ENCODE measurements around the gene CDK11A. TPM values are rescaled to one million over a fixed set of nuclear protein-coding genes. Genes with fewer than 3 reads are reported as not detected.
"Not testable (repeated sequence)": the region's sequence is repeated elsewhere in the genome, so short reads cannot be mapped to it uniquely, and the experiment has no call there.

Gene CDK11A
- total and polyA plus RNA-seq, 2 of the 8 experiments (the other 6 are each of a cell fraction or from before 2014, with no cell fraction given): 15.0 to 45.6 TPM

DNA sequence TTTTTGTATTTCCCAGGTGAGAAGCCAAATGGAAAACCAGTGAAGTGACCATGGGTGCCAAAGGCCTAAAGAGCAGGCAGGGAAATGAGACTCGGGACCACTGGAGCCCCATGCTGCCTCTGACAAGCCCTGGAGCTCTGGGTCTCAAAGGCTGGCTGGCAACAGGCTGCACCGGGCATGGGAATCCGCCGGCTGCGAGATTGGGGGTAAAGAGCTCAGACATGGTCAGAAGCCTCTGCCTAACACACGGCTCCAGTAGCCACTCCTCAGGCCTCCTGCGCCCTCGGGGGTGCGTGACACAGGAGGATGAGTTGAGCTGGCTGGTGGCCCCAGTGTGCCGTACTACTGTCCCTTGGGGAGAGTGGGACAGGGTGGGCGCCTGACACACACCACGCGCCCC lies 6.1 kb upstream of the CDK11A start:
- CTCF ChIA-PET (ENCODE audit: partially characterized antibody); H3K9ac ChIP-seq (replicated peaks in 1 of 4; ENCODE audit: extremely low read depth in 1 of 4, low read depth in 3 of 4, low read length in 3 of 4); H3K27ac ChIP-seq (ENCODE audit: low read depth, low read length); FAIRE-seq; H2AFZ ChIP-seq (ENCODE audit: low read length); H3K56ac ChIP-seq (replicated peaks; ENCODE audit: insufficient read length, low read depth, low read length); H4K8ac ChIP-seq (ENCODE audit: extremely low read depth, insufficient read depth, low read length); H3K27me3 ChIP-seq (replicated peaks in 1 of 4; ENCODE audit: control insufficient read depth in 3 of 4, extremely low read depth in 1 of 4, insufficient read depth in 3 of 4, low read length in 3 of 4); H4K20me1 ChIP-seq (replicated peaks in 1 of 2; ENCODE audit: control insufficient read depth in 1 of 2, insufficient read depth in 2 of 2, low read length in 2 of 2); POLR2A ChIA-PET (ENCODE audit: partially characterized antibody); H3K4ac ChIP-seq (replicated peaks; ENCODE audit: insufficient read length, low read depth, low read length); H3K79me2 ChIP-seq (ENCODE audit: control insufficient read depth in 1 of 2, insufficient read depth in 2 of 2, low read length in 2 of 2); H3K79me1 ChIP-seq (ENCODE audit: low read depth, low read length); H2BK12ac ChIP-seq (ENCODE audit: low read depth, low read length); H4K91ac ChIP-seq (replicated peaks; ENCODE audit: insufficient read length, low read length); H2BK5ac ChIP-seq (ENCODE audit: low read depth, low read length); H4K5ac ChIP-seq (ENCODE audit: insufficient read length, low read depth, low read length); H3K4me2 ChIP-seq (ENCODE audit: insufficient read depth in 1 of 2, low read depth in 2 of 2, low read length in 2 of 2); H2BK120ac ChIP-seq (replicated peaks; ENCODE audit: low read depth, low read length); H3K14ac ChIP-seq (ENCODE audit: insufficient read length); H2AK5ac ChIP-seq (ENCODE audit: low read depth, low read length); H2BK15ac ChIP-seq (ENCODE audit: low read length); DNase-seq (ENCODE audit: low read depth in 1 of 2, low spot score in 2 of 2); H2BK20ac ChIP-seq (ENCODE audit: low read length); H3K23me2 ChIP-seq (ENCODE audit: low read depth, low read length); H3K18ac ChIP-seq (ENCODE audit: extremely low read depth, low read length); H3K23ac ChIP-seq (ENCODE audit: insufficient read length); H3K4me1 ChIP-seq (replicated peaks in 1 of 4; ENCODE audit: control insufficient read depth in 3 of 4, insufficient read depth in 4 of 4, low read length in 3 of 4); H3K9me3 ChIP-seq (ENCODE audit: insufficient read depth in 2 of 2, low read depth in 1 of 2, low read length in 1 of 2); H3K4me3 ChIP-seq (ENCODE audit: extremely low read depth in 1 of 4, insufficient read depth in 2 of 4, low read depth in 3 of 4, low read length in 4 of 4): not testable (repeated sequence)
- WGBS, 2 experiments (ENCODE audit: extremely low coverage in 1 of 2, insufficient coverage in 1 of 2, insufficient read length in 1 of 2, insufficient replicate concordance in 2 of 2, low coverage in 1 of 2, low lambda C conversion rate in 2 of 2, missing lambda C conversion rate in 1 of 2): 90% methylated on average over 6 of the region's 13 CpGs; no CpG with 5 or more reads in 1 of the 2 experiments
- H3K36me3 ChIP-seq (ENCODE audit: control insufficient read depth in 2 of 4, insufficient read depth in 4 of 4, low read length in 3 of 4): peaks cover 0 to 10% (median under 1%) of the 10 kb centered on the region in 4 experiments; a peak in 2 of 8 replicates

DNA sequence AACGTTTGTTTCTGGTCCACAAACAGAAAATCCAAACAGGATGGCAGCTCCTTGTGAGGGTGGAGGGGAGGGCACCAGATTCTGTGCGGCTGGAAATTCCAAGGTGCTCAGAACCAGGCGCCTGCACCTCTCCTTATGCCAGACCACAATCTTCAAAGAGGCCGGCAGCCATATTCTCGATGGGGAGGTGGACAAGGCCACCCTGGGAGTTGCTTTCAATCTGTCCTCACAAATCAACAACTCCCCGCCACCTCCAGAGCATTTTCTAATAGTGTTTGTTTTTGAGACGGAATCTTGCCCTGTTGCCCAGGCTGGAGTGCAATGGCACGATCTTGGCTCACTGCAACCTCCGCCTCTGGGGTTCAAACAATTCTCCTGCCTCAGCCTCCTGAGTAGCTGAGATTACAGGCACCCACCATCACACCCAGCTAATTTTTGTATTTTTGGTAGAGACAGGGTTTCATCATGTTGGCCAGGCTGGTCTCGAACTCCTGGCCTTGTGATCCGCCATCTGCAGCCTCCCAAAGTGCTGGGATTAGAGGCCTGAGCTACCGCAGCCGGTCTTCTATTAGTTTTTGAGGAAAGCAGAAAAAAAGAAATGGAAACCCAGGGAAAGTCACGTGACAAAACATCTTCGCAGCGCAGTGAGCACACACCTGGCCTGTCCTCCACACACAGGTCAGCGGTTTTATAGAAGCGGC lies 5.1 kb upstream of the CDK11A start:
- H3K23ac ChIP-seq (ENCODE audit: insufficient read length); H3K14ac ChIP-seq (ENCODE audit: insufficient read length); POLR2A ChIA-PET (ENCODE audit: partially characterized antibody); CTCF ChIA-PET (ENCODE audit: partially characterized antibody); H4K91ac ChIP-seq (replicated peaks; ENCODE audit: insufficient read length, low read length); H3K9me3 ChIP-seq (ENCODE audit: insufficient read depth in 2 of 2, low read depth in 1 of 2, low read length in 1 of 2); H3K27me3 ChIP-seq (replicated peaks in 1 of 4; ENCODE audit: control insufficient read depth in 3 of 4, extremely low read depth in 1 of 4, insufficient read depth in 3 of 4, low read length in 3 of 4); H3K18ac ChIP-seq (ENCODE audit: extremely low read depth, low read length); H4K5ac ChIP-seq (ENCODE audit: insufficient read length, low read depth, low read length); H4K8ac ChIP-seq (ENCODE audit: extremely low read depth, insufficient read depth, low read length); H3K79me2 ChIP-seq (ENCODE audit: control insufficient read depth in 1 of 2, insufficient read depth in 2 of 2, low read length in 2 of 2); H3K4me2 ChIP-seq (ENCODE audit: insufficient read depth in 1 of 2, low read depth in 2 of 2, low read length in 2 of 2); H3K79me1 ChIP-seq (ENCODE audit: low read depth, low read length); H3K9ac ChIP-seq (replicated peaks in 1 of 4; ENCODE audit: extremely low read depth in 1 of 4, low read depth in 3 of 4, low read length in 3 of 4); H2AK5ac ChIP-seq (ENCODE audit: low read depth, low read length); H4K20me1 ChIP-seq (replicated peaks in 1 of 2; ENCODE audit: control insufficient read depth in 1 of 2, insufficient read depth in 2 of 2, low read length in 2 of 2); H2BK15ac ChIP-seq (ENCODE audit: low read length); H2BK120ac ChIP-seq (replicated peaks; ENCODE audit: low read depth, low read length); H2BK12ac ChIP-seq (ENCODE audit: low read depth, low read length); H3K4me3 ChIP-seq (ENCODE audit: extremely low read depth in 1 of 4, insufficient read depth in 2 of 4, low read depth in 3 of 4, low read length in 4 of 4); H3K4me1 ChIP-seq (replicated peaks in 1 of 4; ENCODE audit: control insufficient read depth in 3 of 4, insufficient read depth in 4 of 4, low read length in 3 of 4); H3K4ac ChIP-seq (replicated peaks; ENCODE audit: insufficient read length, low read depth, low read length); H2BK20ac ChIP-seq (ENCODE audit: low read length); FAIRE-seq; H2BK5ac ChIP-seq (ENCODE audit: low read depth, low read length); H3K27ac ChIP-seq (ENCODE audit: low read depth, low read length); H3K56ac ChIP-seq (replicated peaks; ENCODE audit: insufficient read length, low read depth, low read length); H2AFZ ChIP-seq (ENCODE audit: low read length); H3K23me2 ChIP-seq (ENCODE audit: low read depth, low read length); DNase-seq (ENCODE audit: low read depth in 1 of 2, low spot score in 2 of 2): not testable (repeated sequence)
- peaks cover 0 to 10% (median 0%) of the 10 kb centered on the region in 4 experiments; a peak in 2 of 8 replicates for H3K36me3 ChIP-seq (ENCODE audit: control insufficient read depth in 2 of 4, insufficient read depth in 4 of 4, low read length in 3 of 4)
- WGBS, 2 experiments (ENCODE audit: extremely low coverage in 1 of 2, insufficient coverage in 1 of 2, insufficient read length in 1 of 2, insufficient replicate concordance in 2 of 2, low coverage in 1 of 2, low lambda C conversion rate in 2 of 2, missing lambda C conversion rate in 1 of 2): 98% methylated on average over 10 of the region's 18 CpGs; no CpG with 5 or more reads in 1 of the 2 experiments
